AG04449 (cell line): ENCODE measurements around the gene FBXO3.
"Not testable (repeated sequence)": the region's sequence is repeated elsewhere in the genome, so short reads cannot be mapped to it uniquely, and the experiment has no call there.

Source experiments
- CTCF ChIA-PET: fragments of 350-600 bp; formaldehyde crosslinking; extraction: SDS; loops from one replicate; lab custom pipeline; 2021; ENCODE audit warnings: antibody characterized with exemption; lab: Yijun Ruan, JAX
- POLR2A ChIA-PET: fragments of 400-600, 350-600 bp; formaldehyde crosslinking; extraction: SDS; loops from one replicate; lab custom pipeline; 2020; ENCODE audit warnings: antibody characterized with exemption, inconsistent platforms; lab: Yijun Ruan, JAX
- DNase-seq: peaks from one replicate; pipeline ENCODE4 v3.0.0-alpha.2; 2010; ENCODE audit warnings: low read depth, low spot score
- H3K4me3 ChIP-seq: 2 replicates; pipeline ENCODE4 v1.5.1; 2011; ENCODE audit warnings: low read depth, mild to moderate bottlenecking, control low read depth, low read length
- CTCF ChIP-seq: IDR thresholded peaks from one replicate; pipeline ENCODE4 v1.5.1; 2011; ENCODE audit warnings: mild to moderate bottlenecking, moderate library complexity, low read length, control low read depth, inconsistent platforms; ENCODE audit not compliant: insufficient read depth; ENCODE audit errors: missing control alignments

The FBXO3 gene

GRCh38 chr11:33734441-33735270 lies 39.7 kb downstream of the FBXO3 start:
- peak overlapping the region; percentile 79 for H3K4me3 ChIP-seq
- ChIA-PET CTCF (interaction anchor here (1.2 to 1.5 kb wide), 4 partner anchors 8 to 405 kb away, joined by 3 to 10 read pairs (median 3); no protein-coding TSS in a partner anchor), POLR2A (interaction anchor here (1.4 kb wide), 1 partner anchor 10 kb away, joined by 4 read pairs; no protein-coding TSS in a partner anchor)
- TF ChIP-seq CTCF = no peak
- no peak for DNase-seq

GRCh38 chr11:33733980-33734379 lies 40.3 kb downstream of the FBXO3 start:
- ChIA-PET CTCF (interaction anchor here (0.9 to 1.6 kb wide), 6 partner anchors 9 to 405 kb away, joined by 3 to 10 read pairs (median 3); no protein-coding TSS in a partner anchor), POLR2A (interaction anchor here (1.4 kb wide), 1 partner anchor 9 kb away, joined by 4 read pairs; no protein-coding TSS in a partner anchor)
- no peak for TF ChIP-seq CTCF
- DNase-seq = no peak
- peak overlapping the region; percentile 79 for H3K4me3 ChIP-seq

GRCh38 chr11:33731723-33732531 lies 42.4 kb downstream of the FBXO3 start:
- no peak for TF ChIP-seq CTCF
- CTCF ChIA-PET = interaction anchor here (1.1 kb wide), 1 partner anchor 16 kb away, joined by 3 read pairs; no protein-coding TSS in a partner anchor
- H3K4me3 ChIP-seq = no peak overlapping the region
- DNase-seq = no peak
- POLR2A ChIA-PET = no interaction called here

GRCh38 chr11:33730716-33731115 lies 43.6 kb downstream of the FBXO3 start:
- ChIA-PET POLR2A (no interaction called here), CTCF (interaction anchor here (1.4 kb wide), 1 partner anchor 12 kb away, joined by 4 read pairs; no protein-coding TSS in a partner anchor)
- no peak for TF ChIP-seq CTCF

GRCh38 chr11:33729072-33729664 lies 45.2 kb downstream of the FBXO3 start:
- H3K4me3 ChIP-seq, DNase-seq, CTCF ChIA-PET, POLR2A ChIA-PET: not testable (repeated sequence)

More at GRCh38 chr11:33730716-33731115, 43.6 kb downstream of the FBXO3 start:
- H3K4me3 ChIP-seq = no peak overlapping the region
- no peak for DNase-seq

- POLR2A ChIA-PET, DNase-seq, H3K4me3 ChIP-seq: not testable (repeated sequence)
- CTCF ChIA-PET = interaction anchor here (1.2 kb wide), 1 partner anchor 9 kb away, joined by 5 read pairs; the partner anchor contains the start of gene CD59
Measured at GRCh38 chr11:33727539-33727938, 46.8 kb downstream of the FBXO3 start.
